Right lobe of liver (tissue), 6 donors: ENCODE measurements around the gene NME2. TPM values are rescaled to one million over a fixed set of nuclear protein-coding genes. Genes with fewer than 3 reads are reported as not detected.

Source experiments
- ATAC-seq, 4 donors: fragments of 200-7000 bp; cut with Tn5 transposase; one replicate each; pipeline ENCODE4 v1.9.1; 2020; ENCODE audit warnings: mild to moderate bottlenecking in 4 of 4, moderate library complexity in 4 of 4
- DNase-seq, 3 donors: peaks; one replicate each; pipeline ENCODE4 v3.0.0-alpha.2; 2020
- H3K27ac ChIP-seq, 3 donors: fragments of 200-600 bp; one replicate each; pipeline ENCODE4 v1.8.0; 2022
- H3K27me3 ChIP-seq, 2 donors: fragments of 200-600 bp; one replicate each; pipeline ENCODE4 v1.8.0; 2022
- H3K36me3 ChIP-seq, 4 donors: fragments of 200-600 bp; sonication (generic) in 1 of 4; one replicate each; pipeline versions ENCODE4 v1.5.1 to v1.8.0; 2017 to 2022; ENCODE audit warnings: control low read depth in 1 of 4
- H3K4me1 ChIP-seq, 4 donors: fragments of 200-600 bp; sonication (generic) in 1 of 4; one replicate each; pipeline versions ENCODE4 v1.5.1 to v1.8.0; 2017 to 2022; ENCODE audit warnings: control low read depth in 1 of 4
- H3K4me3 ChIP-seq, 3 donors: fragments of 200-600 bp; one replicate each; pipeline ENCODE4 v1.8.0; 2022
- H3K9me3 ChIP-seq, 4 donors: fragments of 200-600 bp; sonication (generic) in 1 of 4; one replicate each; pipeline versions ENCODE4 v1.5.1 to v1.8.0; 2017 to 2022; ENCODE audit warnings: control low read depth in 1 of 4
- CTCF ChIP-seq, 4 donors: fragments of 200-600 bp in 3 of 4; fragments of 450-650 bp in 1 of 4; IDR thresholded peaks; one replicate each; pipeline versions ENCODE4 v1.5.1 to v1.8.0; 2016 to 2022; ENCODE audit warnings: antibody characterized with exemption in 4 of 4, mild to moderate bottlenecking in 2 of 4
- POLR2A ChIP-seq: fragments of 450-650 bp; IDR thresholded peaks from one replicate; pipeline ENCODE4 v1.6.1; 2017; ENCODE audit warnings: antibody characterized with exemption, mild to moderate bottlenecking
- WGBS: methylation state at CpG from one replicate; pipeline ENCODE4 v1.1.6; 2018; ENCODE audit warnings: low coverage, low lambda C conversion rate; ENCODE audit not compliant: insufficient coverage; ENCODE audit errors: missing lambda C conversion rate; 5-methylcytosine and 5-hydroxymethylcytosine counted together
- intact Hi-C, 2 donors: fragments of 100-400 bp; cut with DNase I; formaldehyde crosslinking; loops; one replicate each; pipeline versions ENCODE4 v1.11.2 to v1.14.1; 2022
- total RNA-seq, 6 experiments: library from RNA; depleted of rRNA in 2 of 6; stranded (reverse); fragments of >200 nt in 2 of 6; fragmentation: NEBNext Ultra II Directional in 3 of 6; extraction: Animal tissue kit (Norgen Biotek cat#: 25700) in 3 of 6; gene quantifications; one replicate each; pipeline versions ENCODE4 v1.1.0 to v1.2.4, GENCODE V29; 2016 to 2023
- donor health status: DM: no; HTN: yes; CAD: no.
- donor health status: DM: no; HTN: no; CAD: no.
- donor health status: DM: no; HTN: no; CAD: no.
- donor health status: DM: no; HTN: yes; CAD: no.
- donor health status: DM: no; HTN: yes; CAD: no.

The NME2 gene
- total RNA-seq, 6 experiments from 2014 or later: 123 to 422 (median 176) TPM

GRCh38 chr17:51154176-51154575 is 12.0 kb upstream of the NME2 start:
- intact Hi-C loops: no loop called here
- no peaks in the 10 kb centered on the region for H3K36me3 ChIP-seq
- WGBS: 15% methylated on average over 6 of the region's 6 CpGs
- no peak for DNase-seq
- H3K4me3 ChIP-seq: peak overlapping the region; percentile 62 to 82 (median 76)
- no peak for TF ChIP-seq CTCF (IDR thresholded peaks at IDR 0.05)
- TF ChIP-seq POLR2A: no peak
- no peaks in the 10 kb centered on the region for H3K9me3 ChIP-seq
- no peaks in the 10 kb centered on the region for H3K27me3 ChIP-seq
- ATAC-seq: no peak
- peak overlapping the region in 2 of 3 donors; percentile 42 to 60 for H3K27ac ChIP-seq
- H3K4me1 ChIP-seq: peaks cover 0 to 14% (median 0%) of the 10 kb centered on the region in 4 donors

GRCh38 chr17:51155416-51155815 is 10.8 kb upstream of the NME2 start:
- ATAC-seq (no peak), DNase-seq (no peak)
- Histone ChIP-seq H3K4me3 (no peak overlapping the region), H3K27ac (no peak overlapping the region), H3K9me3 (no peaks in the 10 kb centered on the region), H3K4me1 (peaks cover 0 to 14% (median 0%) of the 10 kb centered on the region in 4 donors), H3K36me3 (no peaks in the 10 kb centered on the region), H3K27me3 (no peaks in the 10 kb centered on the region)
- intact Hi-C loops: no loop called here
- 86% methylated on average over 2 of the region's 8 CpGs for WGBS
- TF ChIP-seq CTCF (IDR thresholded peaks at IDR 0.05): no peak
- no peak for TF ChIP-seq POLR2A

GRCh38 chr17:51159604-51160003 is 6.6 kb upstream of the NME2 start:
- DNase-seq (no peak), ATAC-seq (no peak)
- intact Hi-C loops: no loop called here
- H3K9me3 ChIP-seq: no peaks in the 10 kb centered on the region
- no peaks in the 10 kb centered on the region for H3K27me3 ChIP-seq
- H3K36me3 ChIP-seq: peaks cover 0 to 7% (median 0%) of the 10 kb centered on the region in 4 donors
- peaks cover 0 to under 1% (median 0%) of the 10 kb centered on the region in 4 donors for H3K4me1 ChIP-seq
- no peak overlapping the region for H3K4me3 ChIP-seq
- H3K27ac ChIP-seq: no peak overlapping the region
- TF ChIP-seq POLR2A (no peak), CTCF (IDR thresholded peaks at IDR 0.05) (no peak)
- WGBS: 96% methylated on average over 3 of the region's 3 CpGs

- peaks cover 0 to 7% (median 0%) of the 10 kb centered on the region in 4 donors for H3K36me3 ChIP-seq
- TF ChIP-seq CTCF (IDR thresholded peaks at IDR 0.05) (no peak), POLR2A (no peak)
- no peak overlapping the region for H3K27ac ChIP-seq
- H3K4me1 ChIP-seq: no peaks in the 10 kb centered on the region
- no peak overlapping the region for H3K4me3 ChIP-seq
- DNase-seq (no peak), ATAC-seq (no peak)
- no peaks in the 10 kb centered on the region for H3K9me3 ChIP-seq
- intact Hi-C loops: no loop called here
- 73% methylated on average over 3 of the region's 3 CpGs for WGBS
- no peaks in the 10 kb centered on the region for H3K27me3 ChIP-seq
Measured at GRCh38 chr17:51161541-51161940, 4.7 kb upstream of the NME2 start.
